ENCODE data around the gene AKIRIN2. TPM values are rescaled to one million over a fixed set of nuclear protein-coding genes. Genes with fewer than 3 reads are reported as not detected.

Gene AKIRIN2
- total and polyA plus RNA-seq, 9 of the 15 experiments (the other 6 are each of a cell fraction or from before 2014, with no cell fraction given) = 5.8 to 63.9 (median 28.1) TPM

- TF ChIP-seq E2F8 (IDR thresholded peaks at IDR 0.05; ENCODE audit: low read depth, partially characterized antibody) (no peak), ZNF76 (CRISPR knock-in tag; IDR thresholded peaks at IDR 0.05; ENCODE audit: borderline replicate concordance) (no peak), TOE1 (IDR thresholded peaks at IDR 0.05; ENCODE audit: borderline replicate concordance) (no peak), TOE1 (CRISPR knock-in tag; IDR thresholded peaks at IDR 0.05; ENCODE audit: borderline replicate concordance, low read depth) (no peak), TCF7 (IDR thresholded peaks at IDR 0.05; ENCODE audit: borderline replicate concordance) (no peak), MCM3 (IDR thresholded peaks at IDR 0.05) (no peak), HDAC1 (IDR thresholded peaks at IDR 0.05) (no peak), SNIP1 (IDR thresholded peaks at IDR 0.05; ENCODE audit: low read depth) (no peak), KHSRP (IDR thresholded peaks at IDR 0.05) (no peak), MECOM (CRISPR knock-in tag; IDR thresholded peaks at IDR 0.05) (no peak), ZNF263 (CRISPR knock-in tag; IDR thresholded peaks at IDR 0.05; ENCODE audit: borderline replicate concordance) (no peak), NCOR1 (IDR thresholded peaks at IDR 0.05) (peak; percentile 46; the same call in 1 of the 2 replicates), KDM1A (IDR thresholded peaks at IDR 0.05) (no peak), NCOA6 (IDR thresholded peaks at IDR 0.05) (no peak), ZNF778 (CRISPR knock-in tag; IDR thresholded peaks at IDR 0.05) (no peak), BRD4 (IDR thresholded peaks at IDR 0.05) (no peak), ZNF174 (CRISPR knock-in tag; IDR thresholded peaks at IDR 0.05) (no peak), SETDB1 (IDR thresholded peaks at IDR 0.05; ENCODE audit: low read length) (no peak), HMG20A (CRISPR knock-in tag; conservative IDR thresholded peaks at IDR 0.05) (no peak), RCOR1 (IDR thresholded peaks at IDR 0.05; ENCODE audit: borderline replicate concordance in 1 of 2, low read depth in 2 of 2, low read length in 2 of 2) (no peak), PHF21A (IDR thresholded peaks at IDR 0.05; ENCODE audit: borderline replicate concordance, low read depth) (no peak), RAD51 (IDR thresholded peaks at IDR 0.05; ENCODE audit: borderline replicate concordance, low read depth) (0 out of 2 replicates have a peak, but pooled peaks have one; percentile 13)
- TF ChIP-seq, protein P1, sequence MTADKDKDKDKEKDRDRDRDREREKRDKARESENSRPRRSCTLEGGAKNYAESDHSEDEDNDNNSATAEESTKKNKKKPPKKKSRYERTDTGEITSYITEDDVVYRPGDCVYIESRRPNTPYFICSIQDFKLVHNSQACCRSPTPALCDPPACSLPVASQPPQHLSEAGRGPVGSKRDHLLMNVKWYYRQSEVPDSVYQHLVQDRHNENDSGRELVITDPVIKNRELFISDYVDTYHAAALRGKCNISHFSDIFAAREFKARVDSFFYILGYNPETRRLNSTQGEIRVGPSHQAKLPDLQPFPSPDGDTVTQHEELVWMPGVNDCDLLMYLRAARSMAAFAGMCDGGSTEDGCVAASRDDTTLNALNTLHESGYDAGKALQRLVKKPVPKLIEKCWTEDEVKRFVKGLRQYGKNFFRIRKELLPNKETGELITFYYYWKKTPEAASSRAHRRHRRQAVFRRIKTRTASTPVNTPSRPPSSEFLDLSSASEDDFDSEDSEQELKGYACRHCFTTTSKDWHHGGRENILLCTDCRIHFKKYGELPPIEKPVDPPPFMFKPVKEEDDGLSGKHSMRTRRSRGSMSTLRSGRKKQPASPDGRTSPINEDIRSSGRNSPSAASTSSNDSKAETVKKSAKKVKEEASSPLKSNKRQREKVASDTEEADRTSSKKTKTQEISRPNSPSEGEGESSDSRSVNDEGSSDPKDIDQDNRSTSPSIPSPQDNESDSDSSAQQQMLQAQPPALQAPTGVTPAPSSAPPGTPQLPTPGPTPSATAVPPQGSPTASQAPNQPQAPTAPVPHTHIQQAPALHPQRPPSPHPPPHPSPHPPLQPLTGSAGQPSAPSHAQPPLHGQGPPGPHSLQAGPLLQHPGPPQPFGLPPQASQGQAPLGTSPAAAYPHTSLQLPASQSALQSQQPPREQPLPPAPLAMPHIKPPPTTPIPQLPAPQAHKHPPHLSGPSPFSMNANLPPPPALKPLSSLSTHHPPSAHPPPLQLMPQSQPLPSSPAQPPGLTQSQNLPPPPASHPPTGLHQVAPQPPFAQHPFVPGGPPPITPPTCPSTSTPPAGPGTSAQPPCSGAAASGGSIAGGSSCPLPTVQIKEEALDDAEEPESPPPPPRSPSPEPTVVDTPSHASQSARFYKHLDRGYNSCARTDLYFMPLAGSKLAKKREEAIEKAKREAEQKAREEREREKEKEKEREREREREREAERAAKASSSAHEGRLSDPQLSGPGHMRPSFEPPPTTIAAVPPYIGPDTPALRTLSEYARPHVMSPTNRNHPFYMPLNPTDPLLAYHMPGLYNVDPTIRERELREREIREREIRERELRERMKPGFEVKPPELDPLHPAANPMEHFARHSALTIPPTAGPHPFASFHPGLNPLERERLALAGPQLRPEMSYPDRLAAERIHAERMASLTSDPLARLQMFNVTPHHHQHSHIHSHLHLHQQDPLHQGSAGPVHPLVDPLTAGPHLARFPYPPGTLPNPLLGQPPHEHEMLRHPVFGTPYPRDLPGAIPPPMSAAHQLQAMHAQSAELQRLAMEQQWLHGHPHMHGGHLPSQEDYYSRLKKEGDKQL (CRISPR knock-in tag; IDR thresholded peaks at IDR 0.05; ENCODE audit: borderline replicate concordance) = no peak
Observed at GRCh38 chr6:87724983-87725811, 23.2 kb upstream of the AKIRIN2 start (continued).
